ENCODE data around the gene THOC3.
"Not testable (repeated sequence)": the region's sequence is repeated elsewhere in the genome, so short reads cannot be mapped to it uniquely, and the experiment has no call there.

THOC3 gene

DNA sequence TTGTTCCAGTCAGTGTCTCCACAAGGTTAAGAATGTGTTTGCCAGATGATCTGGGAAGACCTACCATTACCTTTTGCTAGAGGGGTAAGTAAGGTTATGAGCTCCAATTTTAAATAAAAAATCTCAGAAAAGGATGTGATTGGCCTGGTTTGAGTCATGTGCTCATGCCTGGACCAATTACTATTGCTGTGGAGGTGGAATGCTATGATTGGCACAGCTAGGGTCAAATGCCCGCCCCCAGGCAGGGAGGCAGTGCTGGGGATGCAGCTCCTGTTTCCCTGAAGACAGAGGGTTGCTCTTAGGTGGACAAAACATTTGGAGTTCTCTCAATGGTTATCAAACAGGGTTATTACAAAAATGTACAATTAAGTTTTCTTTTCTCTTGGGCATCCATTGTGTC is 29.6 kb downstream of the THOC3 start:
- DNase-seq: not testable (repeated sequence)

- DNase-seq: not testable (repeated sequence)
These were observed 39.4 kb downstream of the THOC3 start for GRCh38 chr5:175928752-175929151.

DNA sequence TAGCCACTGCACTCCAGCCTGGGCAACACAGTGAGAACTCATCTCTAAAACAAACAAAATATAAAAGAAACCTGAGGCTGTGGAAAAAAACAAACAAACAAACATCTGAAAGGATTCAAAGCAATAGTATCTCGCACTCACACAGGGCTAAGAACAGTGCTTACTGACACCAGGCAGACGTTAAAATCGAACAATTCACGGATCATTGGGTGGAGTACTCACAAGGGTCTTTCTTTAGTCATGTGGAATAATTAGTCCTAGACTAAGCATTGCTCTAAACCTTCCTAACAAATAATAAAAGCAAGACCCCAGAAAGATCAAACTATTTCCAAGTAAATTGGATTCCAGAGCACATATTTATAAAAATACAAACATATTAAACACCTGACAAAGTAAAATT is 43.0 kb downstream of the THOC3 start:
- DNase-seq: not testable (repeated sequence)

GRCh38 chr5:175922192-175922885 is 45.8 kb downstream of the THOC3 start:
- DNase-seq: no peak

DNA sequence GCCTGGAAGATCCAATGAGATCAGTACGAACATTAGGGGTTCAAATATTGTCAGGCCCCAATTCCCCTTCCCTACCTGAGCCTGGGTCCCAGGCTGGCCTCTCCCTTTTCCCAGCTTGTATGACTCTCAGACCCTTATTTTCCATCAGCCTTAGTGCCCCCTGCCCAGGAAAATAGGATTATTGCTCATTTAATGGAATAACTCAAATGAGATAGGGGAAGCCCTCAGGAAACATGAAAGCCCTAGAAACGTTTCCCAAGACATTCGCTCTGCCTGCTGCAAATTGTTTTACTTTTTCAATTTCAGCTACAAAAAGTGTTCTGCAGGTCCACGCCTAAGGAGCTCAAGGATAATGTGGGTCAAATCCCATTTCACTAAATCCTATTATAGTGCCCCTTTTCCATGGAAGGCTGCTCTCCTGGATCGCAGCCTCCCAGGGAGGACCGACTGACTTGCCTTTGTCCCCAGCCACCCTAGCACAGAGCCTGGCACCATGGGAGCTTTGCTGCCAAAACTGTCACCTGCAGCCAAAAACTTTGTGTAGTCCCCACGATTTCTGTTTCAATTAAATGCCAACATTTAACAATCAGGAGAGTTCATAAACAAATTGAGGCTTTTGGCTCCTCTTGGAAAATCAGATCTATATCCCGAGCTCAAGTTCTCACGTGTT is 46.9 kb downstream of the THOC3 start:
- no peak for DNase-seq

DNA sequence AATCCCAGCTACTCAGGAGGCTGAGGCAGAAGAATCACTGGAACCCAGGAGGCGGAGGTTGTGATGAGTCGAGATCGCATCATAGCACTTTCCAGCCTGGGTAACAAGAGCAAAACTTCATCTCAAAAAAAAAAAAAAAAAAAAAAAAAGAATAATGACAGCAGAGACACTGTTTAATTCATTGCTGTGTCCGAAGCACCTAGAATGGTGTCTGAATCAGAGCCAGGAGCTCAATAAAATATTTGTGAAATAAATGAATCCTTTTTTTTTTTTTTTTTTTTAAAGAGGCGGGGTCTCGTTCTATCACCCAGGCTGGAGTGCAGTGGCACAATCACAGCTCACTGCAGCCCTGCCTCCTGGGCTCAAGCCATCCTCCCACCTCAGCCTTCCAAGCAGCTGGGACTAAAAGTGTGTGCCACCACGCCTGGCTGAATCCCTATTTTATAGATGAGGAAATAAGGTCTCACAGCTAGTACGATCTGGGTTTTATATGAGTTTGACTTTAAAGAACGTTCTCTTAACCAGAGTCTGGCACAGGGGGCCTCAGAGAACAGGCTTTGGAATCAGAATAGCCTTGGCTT is 47.8 kb downstream of the THOC3 start:
- DNase-seq: no peak

GRCh38 chr5:175915066-175916037 is 52.8 kb downstream of the THOC3 start:
- DNase-seq: not testable (repeated sequence)

- not testable (repeated sequence) for DNase-seq
These were observed 54.1 kb downstream of the THOC3 start for GRCh38 chr5:175913835-175914672.

GRCh38 chr5:175910072-175910471 is 58.0 kb downstream of the THOC3 start:
- DNase-seq: not testable (repeated sequence)
